GM12865 (cell line): ENCODE data around the gene CDS2.

Source experiments
- DNase-seq: peaks from one replicate; pipeline ENCODE4 v3.0.0; 2010; ENCODE audit warnings: low read depth
- H3K4me3 ChIP-seq: 2 replicates; pipeline ENCODE4 v1.5.1; 2011; ENCODE audit warnings: mild to moderate bottlenecking, low read depth, low read length, control low read depth
- CTCF ChIP-seq: IDR thresholded peaks from 2 replicates; pipeline ENCODE4 v1.5.1; 2011; ENCODE audit warnings: low read length, control low read depth, low read depth, inconsistent platforms; ENCODE audit not compliant: insufficient read depth; ENCODE audit errors: missing control alignments

Gene CDS2

GRCh38 chr20:5131502-5131901 lies 4.7 kb downstream of the CDS2 start:
- TF ChIP-seq CTCF: no peak
- peak; percentile 70 for DNase-seq
- H3K4me3 ChIP-seq: peak overlapping the region; percentile 53

- H3K4me3 ChIP-seq: no peak overlapping the region
- no peak for TF ChIP-seq CTCF
- DNase-seq: no peak
These were observed 7.2 kb downstream of the CDS2 start for GRCh38 chr20:5133998-5134397.

- H3K4me3 ChIP-seq: no peak overlapping the region
- TF ChIP-seq CTCF: no peak
These were observed 8.7 kb downstream of the CDS2 start for GRCh38 chr20:5135363-5136012.

GRCh38 chr20:5136096-5136495 lies 9.3 kb downstream of the CDS2 start:
- no peak overlapping the region for H3K4me3 ChIP-seq
- TF ChIP-seq CTCF: no peak
- DNase-seq: no peak

More at GRCh38 chr20:5135363-5136012, 8.7 kb downstream of the CDS2 start:
- DNase-seq: peak; percentile 54

- no peak for TF ChIP-seq CTCF
- H3K4me3 ChIP-seq: no peak overlapping the region
- no peak for DNase-seq
These were observed 13.4 kb downstream of the CDS2 start for GRCh38 chr20:5140195-5140594.

- H3K4me3 ChIP-seq: no peak overlapping the region
- DNase-seq: no peak
- no peak for TF ChIP-seq CTCF
These were observed 14.8 kb downstream of the CDS2 start for GRCh38 chr20:5141615-5142014.

GRCh38 chr20:5143851-5144250 lies 17.0 kb downstream of the CDS2 start:
- no peak overlapping the region for H3K4me3 ChIP-seq
- TF ChIP-seq CTCF: no peak
- DNase-seq: no peak
